HL-60 (cell line): ENCODE results near the gene EXOC4.

Experiments used
- GABPA ChIP-seq: IDR thresholded peaks from 2 replicates; pipeline ENCODE4 v1.6.1; 2012; ENCODE audit warnings: low read depth
- POLR2AphosphoS5 ChIP-seq: IDR thresholded peaks from 2 replicates; pipeline ENCODE4 v1.6.1; 2012; ENCODE audit warnings: low read depth
- TF ChIP-seq, protein P1 (sequence below): IDR thresholded peaks from one replicate; pipeline ENCODE4 v1.5.1; 2011; ENCODE audit warnings: low read length, control low read depth, inconsistent platforms; ENCODE audit not compliant: insufficient read depth
- TF ChIP-seq, protein P2 (sequence below): IDR thresholded peaks from 2 replicates; pipeline ENCODE4 v1.6.1; 2012; ENCODE audit warnings: low read depth; ENCODE audit not compliant: insufficient replicate concordance

DNA sequence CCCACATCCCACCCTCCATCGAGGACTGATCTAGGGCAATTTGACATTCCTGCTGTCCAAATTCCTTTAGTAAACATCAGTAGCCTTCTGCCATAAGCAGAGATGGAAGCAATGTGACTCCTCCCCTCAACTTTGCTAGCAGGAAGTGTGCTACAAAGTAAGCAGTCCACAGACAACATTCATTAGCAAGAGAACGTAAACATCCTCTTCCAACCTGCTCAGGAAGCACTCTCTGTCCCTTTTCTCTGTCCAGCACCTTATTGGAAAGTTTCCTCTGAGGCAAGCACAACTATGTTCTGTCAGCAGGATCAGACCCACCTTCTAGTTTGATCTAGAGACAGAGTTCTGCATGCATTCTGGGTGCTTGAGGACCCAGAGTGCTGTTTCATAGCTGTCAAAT, 826.1 kb downstream of the EXOC4 start:
- TF ChIP-seq, protein P1, sequence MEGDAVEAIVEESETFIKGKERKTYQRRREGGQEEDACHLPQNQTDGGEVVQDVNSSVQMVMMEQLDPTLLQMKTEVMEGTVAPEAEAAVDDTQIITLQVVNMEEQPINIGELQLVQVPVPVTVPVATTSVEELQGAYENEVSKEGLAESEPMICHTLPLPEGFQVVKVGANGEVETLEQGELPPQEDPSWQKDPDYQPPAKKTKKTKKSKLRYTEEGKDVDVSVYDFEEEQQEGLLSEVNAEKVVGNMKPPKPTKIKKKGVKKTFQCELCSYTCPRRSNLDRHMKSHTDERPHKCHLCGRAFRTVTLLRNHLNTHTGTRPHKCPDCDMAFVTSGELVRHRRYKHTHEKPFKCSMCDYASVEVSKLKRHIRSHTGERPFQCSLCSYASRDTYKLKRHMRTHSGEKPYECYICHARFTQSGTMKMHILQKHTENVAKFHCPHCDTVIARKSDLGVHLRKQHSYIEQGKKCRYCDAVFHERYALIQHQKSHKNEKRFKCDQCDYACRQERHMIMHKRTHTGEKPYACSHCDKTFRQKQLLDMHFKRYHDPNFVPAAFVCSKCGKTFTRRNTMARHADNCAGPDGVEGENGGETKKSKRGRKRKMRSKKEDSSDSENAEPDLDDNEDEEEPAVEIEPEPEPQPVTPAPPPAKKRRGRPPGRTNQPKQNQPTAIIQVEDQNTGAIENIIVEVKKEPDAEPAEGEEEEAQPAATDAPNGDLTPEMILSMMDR: no peak
- TF ChIP-seq, protein P2, sequence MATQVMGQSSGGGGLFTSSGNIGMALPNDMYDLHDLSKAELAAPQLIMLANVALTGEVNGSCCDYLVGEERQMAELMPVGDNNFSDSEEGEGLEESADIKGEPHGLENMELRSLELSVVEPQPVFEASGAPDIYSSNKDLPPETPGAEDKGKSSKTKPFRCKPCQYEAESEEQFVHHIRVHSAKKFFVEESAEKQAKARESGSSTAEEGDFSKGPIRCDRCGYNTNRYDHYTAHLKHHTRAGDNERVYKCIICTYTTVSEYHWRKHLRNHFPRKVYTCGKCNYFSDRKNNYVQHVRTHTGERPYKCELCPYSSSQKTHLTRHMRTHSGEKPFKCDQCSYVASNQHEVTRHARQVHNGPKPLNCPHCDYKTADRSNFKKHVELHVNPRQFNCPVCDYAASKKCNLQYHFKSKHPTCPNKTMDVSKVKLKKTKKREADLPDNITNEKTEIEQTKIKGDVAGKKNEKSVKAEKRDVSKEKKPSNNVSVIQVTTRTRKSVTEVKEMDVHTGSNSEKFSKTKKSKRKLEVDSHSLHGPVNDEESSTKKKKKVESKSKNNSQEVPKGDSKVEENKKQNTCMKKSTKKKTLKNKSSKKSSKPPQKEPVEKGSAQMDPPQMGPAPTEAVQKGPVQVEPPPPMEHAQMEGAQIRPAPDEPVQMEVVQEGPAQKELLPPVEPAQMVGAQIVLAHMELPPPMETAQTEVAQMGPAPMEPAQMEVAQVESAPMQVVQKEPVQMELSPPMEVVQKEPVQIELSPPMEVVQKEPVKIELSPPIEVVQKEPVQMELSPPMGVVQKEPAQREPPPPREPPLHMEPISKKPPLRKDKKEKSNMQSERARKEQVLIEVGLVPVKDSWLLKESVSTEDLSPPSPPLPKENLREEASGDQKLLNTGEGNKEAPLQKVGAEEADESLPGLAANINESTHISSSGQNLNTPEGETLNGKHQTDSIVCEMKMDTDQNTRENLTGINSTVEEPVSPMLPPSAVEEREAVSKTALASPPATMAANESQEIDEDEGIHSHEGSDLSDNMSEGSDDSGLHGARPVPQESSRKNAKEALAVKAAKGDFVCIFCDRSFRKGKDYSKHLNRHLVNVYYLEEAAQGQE: no peak
- no peak for TF ChIP-seq GABPA
- TF ChIP-seq POLR2AphosphoS5: no peak
